HEK293 (cell line): ENCODE results near the gene TAS1R3.

Experiments used
- CTCF ChIP-seq: fragments of 450-650 bp; formaldehyde crosslinking; IDR thresholded peaks from 2 replicates; pipeline ENCODE4 v1.5.1; 2016; ENCODE audit warnings: missing biosample characterization, missing genetic modification characterization
- MYNN ChIP-seq: fragments of 450-650 bp; formaldehyde crosslinking; IDR thresholded peaks from 2 replicates; pipeline ENCODE4 v1.5.1; 2016; ENCODE audit warnings: missing biosample characterization, missing genetic modification characterization, borderline replicate concordance
- SALL2 ChIP-seq: fragments of 450-650 bp; formaldehyde crosslinking; IDR thresholded peaks from 2 replicates; pipeline ENCODE4 v1.5.0; 2017; ENCODE audit warnings: missing biosample characterization, mild to moderate bottlenecking, missing genetic modification characterization, borderline replicate concordance
- ZNF133 ChIP-seq: fragments of 450-650 bp; formaldehyde crosslinking; IDR thresholded peaks from 2 replicates; pipeline ENCODE4 v1.5.1; 2016; ENCODE audit warnings: missing biosample characterization, missing genetic modification characterization
- ZNF24 ChIP-seq: fragments of 450-650 bp; formaldehyde crosslinking; IDR thresholded peaks from 2 replicates; pipeline ENCODE4 v1.5.1; 2016; ENCODE audit warnings: missing biosample characterization, missing genetic modification characterization
- ZNF354C ChIP-seq: fragments of 450-650 bp; formaldehyde crosslinking; IDR thresholded peaks from 2 replicates; pipeline ENCODE4 v1.5.1; 2016; ENCODE audit warnings: missing biosample characterization, missing genetic modification characterization, low read depth, borderline replicate concordance
- ZNF394 ChIP-seq: fragments of 450-650 bp; formaldehyde crosslinking; IDR thresholded peaks from 2 replicates; pipeline ENCODE4 v1.5.1; 2016; ENCODE audit warnings: missing biosample characterization, missing genetic modification characterization, mild to moderate bottlenecking, moderate library complexity, borderline replicate concordance
- ZNF426 ChIP-seq: fragments of 450-650 bp; formaldehyde crosslinking; IDR thresholded peaks from 2 replicates; pipeline ENCODE4 v1.5.1; 2017; ENCODE audit warnings: missing biosample characterization, missing genetic modification characterization, mild to moderate bottlenecking, inconsistent platforms, moderate library complexity
- ZNF626 ChIP-seq: fragments of 450-650 bp; sonication (Bioruptor Pico); formaldehyde crosslinking; IDR thresholded peaks from 2 replicates; pipeline ENCODE4 v1.5.1; 2018; ENCODE audit warnings: missing biosample characterization, missing genetic modification characterization, inconsistent platforms
- ZNF654 ChIP-seq: fragments of 450-650 bp; formaldehyde crosslinking; IDR thresholded peaks from 2 replicates; pipeline ENCODE4 v1.5.1; 2016; ENCODE audit warnings: low read depth, missing biosample characterization, missing genetic modification characterization

- no peak for TF ChIP-seq ZNF426 (tag by site-specific recombination)
- no peak for TF ChIP-seq ZNF626 (tag by site-specific recombination)
- no peak for TF ChIP-seq SALL2 (tag by site-specific recombination)
- no peak for TF ChIP-seq ZNF24 (tag by site-specific recombination)
- TF ChIP-seq ZNF394 (tag by site-specific recombination): no peak
- TF ChIP-seq CTCF (tag by site-specific recombination): no peak
- no peak for TF ChIP-seq ZNF654
- no peak for TF ChIP-seq ZNF354C
- no peak for TF ChIP-seq ZNF133
- TF ChIP-seq MYNN (tag by site-specific recombination): no peak
Measured at GRCh38 chr1:1305300-1306069, 25.6 kb upstream of the TAS1R3 start.
